Liver (tissue), 3 donors: ENCODE results near the gene TAAR9.

ENCODE experiments used
- RXRA ChIP-seq, 2 donors: IDR thresholded peaks; 2 replicates each; pipeline ENCODE4 v1.6.1; 2017 to 2018; ENCODE audit warnings: antibody characterized with exemption in 2 of 2, mild to moderate bottlenecking in 1 of 2
- TF ChIP-seq, protein P1 (sequence below): fragments of 150-350 bp; IDR thresholded peaks from 2 replicates; pipeline ENCODE4 v1.5.1; 2017; ENCODE audit warnings: improper control_type of control experiment, low read depth, low read length; ENCODE audit not compliant: missing input control
- TF ChIP-seq, protein P2 (sequence below): IDR thresholded peaks from 2 replicates; pipeline ENCODE4 v1.6.1; 2016; ENCODE audit warnings: antibody characterized with exemption, mild to moderate bottlenecking
- donor health status: healthy.
- donor health status: healthy.

DNA sequence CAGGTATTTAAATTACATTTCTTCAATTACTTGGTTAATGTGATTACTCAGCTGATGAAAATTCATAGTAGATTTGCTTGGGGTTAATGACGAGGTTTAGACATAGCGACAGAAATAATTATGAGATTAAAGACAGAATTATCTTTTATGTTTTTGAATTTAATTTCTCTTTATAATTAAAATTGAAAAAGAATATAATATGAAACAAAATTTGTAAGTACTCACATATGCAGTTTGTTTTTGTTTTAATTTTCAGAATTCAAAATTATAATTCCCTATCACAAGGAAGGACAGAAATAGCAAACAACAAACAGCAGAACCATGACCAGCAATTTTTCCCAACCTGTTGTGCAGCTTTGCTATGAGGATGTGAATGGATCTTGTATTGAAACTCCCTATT is 14.3 kb downstream of the TAAR9 start, which contains the start of gene TAAR8:
- TF ChIP-seq, protein P1, sequence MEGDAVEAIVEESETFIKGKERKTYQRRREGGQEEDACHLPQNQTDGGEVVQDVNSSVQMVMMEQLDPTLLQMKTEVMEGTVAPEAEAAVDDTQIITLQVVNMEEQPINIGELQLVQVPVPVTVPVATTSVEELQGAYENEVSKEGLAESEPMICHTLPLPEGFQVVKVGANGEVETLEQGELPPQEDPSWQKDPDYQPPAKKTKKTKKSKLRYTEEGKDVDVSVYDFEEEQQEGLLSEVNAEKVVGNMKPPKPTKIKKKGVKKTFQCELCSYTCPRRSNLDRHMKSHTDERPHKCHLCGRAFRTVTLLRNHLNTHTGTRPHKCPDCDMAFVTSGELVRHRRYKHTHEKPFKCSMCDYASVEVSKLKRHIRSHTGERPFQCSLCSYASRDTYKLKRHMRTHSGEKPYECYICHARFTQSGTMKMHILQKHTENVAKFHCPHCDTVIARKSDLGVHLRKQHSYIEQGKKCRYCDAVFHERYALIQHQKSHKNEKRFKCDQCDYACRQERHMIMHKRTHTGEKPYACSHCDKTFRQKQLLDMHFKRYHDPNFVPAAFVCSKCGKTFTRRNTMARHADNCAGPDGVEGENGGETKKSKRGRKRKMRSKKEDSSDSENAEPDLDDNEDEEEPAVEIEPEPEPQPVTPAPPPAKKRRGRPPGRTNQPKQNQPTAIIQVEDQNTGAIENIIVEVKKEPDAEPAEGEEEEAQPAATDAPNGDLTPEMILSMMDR: no peak
- no peak for TF ChIP-seq RXRA (IDR thresholded peaks at IDR 0.05)
- TF ChIP-seq, protein P2, sequence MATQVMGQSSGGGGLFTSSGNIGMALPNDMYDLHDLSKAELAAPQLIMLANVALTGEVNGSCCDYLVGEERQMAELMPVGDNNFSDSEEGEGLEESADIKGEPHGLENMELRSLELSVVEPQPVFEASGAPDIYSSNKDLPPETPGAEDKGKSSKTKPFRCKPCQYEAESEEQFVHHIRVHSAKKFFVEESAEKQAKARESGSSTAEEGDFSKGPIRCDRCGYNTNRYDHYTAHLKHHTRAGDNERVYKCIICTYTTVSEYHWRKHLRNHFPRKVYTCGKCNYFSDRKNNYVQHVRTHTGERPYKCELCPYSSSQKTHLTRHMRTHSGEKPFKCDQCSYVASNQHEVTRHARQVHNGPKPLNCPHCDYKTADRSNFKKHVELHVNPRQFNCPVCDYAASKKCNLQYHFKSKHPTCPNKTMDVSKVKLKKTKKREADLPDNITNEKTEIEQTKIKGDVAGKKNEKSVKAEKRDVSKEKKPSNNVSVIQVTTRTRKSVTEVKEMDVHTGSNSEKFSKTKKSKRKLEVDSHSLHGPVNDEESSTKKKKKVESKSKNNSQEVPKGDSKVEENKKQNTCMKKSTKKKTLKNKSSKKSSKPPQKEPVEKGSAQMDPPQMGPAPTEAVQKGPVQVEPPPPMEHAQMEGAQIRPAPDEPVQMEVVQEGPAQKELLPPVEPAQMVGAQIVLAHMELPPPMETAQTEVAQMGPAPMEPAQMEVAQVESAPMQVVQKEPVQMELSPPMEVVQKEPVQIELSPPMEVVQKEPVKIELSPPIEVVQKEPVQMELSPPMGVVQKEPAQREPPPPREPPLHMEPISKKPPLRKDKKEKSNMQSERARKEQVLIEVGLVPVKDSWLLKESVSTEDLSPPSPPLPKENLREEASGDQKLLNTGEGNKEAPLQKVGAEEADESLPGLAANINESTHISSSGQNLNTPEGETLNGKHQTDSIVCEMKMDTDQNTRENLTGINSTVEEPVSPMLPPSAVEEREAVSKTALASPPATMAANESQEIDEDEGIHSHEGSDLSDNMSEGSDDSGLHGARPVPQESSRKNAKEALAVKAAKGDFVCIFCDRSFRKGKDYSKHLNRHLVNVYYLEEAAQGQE: no peak
